ENCODE measurements around the gene FUT3. TPM values are rescaled to one million over a fixed set of nuclear protein-coding genes. Genes with fewer than 3 reads are reported as not detected.

FUT3 gene
- total and polyA plus RNA-seq, 9 of the 15 experiments (the other 6 are each of a cell fraction or from before 2014, with no cell fraction given): 0.09 TPM; not detected in 8

DNA sequence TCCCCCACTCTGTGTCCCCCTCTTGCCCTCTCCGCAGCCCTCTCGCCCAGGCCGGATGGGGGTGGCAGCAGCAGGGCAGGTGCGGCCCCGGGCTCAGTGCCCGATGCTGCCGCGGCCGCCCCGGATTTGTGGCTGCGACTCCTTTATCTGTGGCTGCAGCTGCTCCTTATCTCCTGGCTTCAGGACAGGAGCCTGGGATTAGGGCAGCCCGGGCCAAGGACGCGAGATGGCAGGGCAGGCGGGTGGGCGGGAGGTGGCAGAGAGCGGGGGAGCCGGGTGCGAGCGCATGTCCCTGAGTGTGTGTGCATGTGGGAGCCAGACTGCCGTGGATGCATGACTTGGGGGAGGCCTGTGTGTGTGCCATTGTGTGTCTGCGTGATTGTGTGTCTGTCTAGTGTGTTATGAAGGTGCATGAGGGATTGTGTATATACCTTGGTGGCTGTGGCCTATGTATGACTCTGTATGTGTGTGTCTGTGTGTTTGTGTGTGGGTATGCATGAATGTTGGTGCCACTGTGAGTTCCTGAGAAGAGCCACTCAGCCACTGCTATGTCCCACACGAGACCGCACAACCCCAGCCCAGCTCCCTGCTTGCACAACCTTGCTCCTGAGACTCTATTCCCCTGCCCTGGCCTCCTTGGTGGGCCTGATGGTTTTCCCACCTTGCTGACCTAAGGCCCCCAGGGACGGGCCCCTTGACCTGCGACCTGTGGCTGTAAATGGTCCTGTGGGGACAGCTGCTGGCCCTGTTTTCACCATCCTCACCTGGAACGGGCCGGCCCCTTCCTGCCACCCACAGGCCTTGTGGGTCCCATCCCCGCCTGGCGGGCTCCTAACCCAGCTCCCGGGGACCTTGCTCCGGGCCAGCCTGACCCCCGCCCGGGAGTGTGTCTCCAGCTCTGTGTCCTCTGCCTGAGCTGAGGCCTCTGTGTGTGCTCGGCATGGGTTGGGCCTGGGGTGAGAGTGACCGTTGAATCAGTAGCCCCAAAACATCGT is 51.7 kb downstream of the FUT3 start (continued):
- TF ChIP-seq, protein P1, sequence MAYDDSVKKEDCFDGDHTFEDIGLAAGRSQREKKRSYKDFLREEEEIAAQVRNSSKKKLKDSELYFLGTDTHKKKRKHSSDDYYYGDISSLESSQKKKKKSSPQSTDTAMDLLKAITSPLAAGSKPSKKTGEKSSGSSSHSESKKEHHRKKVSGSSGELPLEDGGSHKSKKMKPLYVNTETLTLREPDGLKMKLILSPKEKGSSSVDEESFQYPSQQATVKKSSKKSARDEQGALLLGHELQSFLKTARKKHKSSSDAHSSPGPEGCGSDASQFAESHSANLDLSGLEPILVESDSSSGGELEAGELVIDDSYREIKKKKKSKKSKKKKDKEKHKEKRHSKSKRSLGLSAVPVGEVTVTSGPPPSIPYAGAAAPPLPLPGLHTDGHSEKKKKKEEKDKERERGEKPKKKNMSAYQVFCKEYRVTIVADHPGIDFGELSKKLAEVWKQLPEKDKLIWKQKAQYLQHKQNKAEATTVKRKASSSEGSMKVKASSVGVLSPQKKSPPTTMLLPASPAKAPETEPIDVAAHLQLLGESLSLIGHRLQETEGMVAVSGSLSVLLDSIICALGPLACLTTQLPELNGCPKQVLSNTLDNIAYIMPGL (CRISPR knock-in tag; IDR thresholded peaks at IDR 0.05): no peak
- TF ChIP-seq MEF2D (tag; conservative IDR thresholded peaks at IDR 0.05; ENCODE audit: low read depth) (peak; percentile 77; the same call in 1 of the 2 replicates), CTBP1 (IDR thresholded peaks at IDR 0.05; ENCODE audit: borderline replicate concordance) (peak; percentile 97), NCOA1 (IDR thresholded peaks at IDR 0.05; ENCODE audit: low read depth) (peak; percentile 82), ZNF551 (CRISPR knock-in tag; IDR thresholded peaks at IDR 0.05) (no peak), RBM14 (IDR thresholded peaks at IDR 0.05; ENCODE audit: borderline replicate concordance, insufficient read depth, low read depth, low read length) (no peak), PRMT5 (CRISPR knock-in tag; IDR thresholded peaks at IDR 0.05) (no peak), ZNF785 (CRISPR knock-in tag; IDR thresholded peaks at IDR 0.05) (no peak), RCOR1 (IDR thresholded peaks at IDR 0.05; ENCODE audit: borderline replicate concordance in 1 of 2, low read depth in 2 of 2, low read length in 2 of 2) (peak; percentile 93 to 99), GATAD2B (IDR thresholded peaks at IDR 0.05; ENCODE audit: borderline replicate concordance) (no peak), ZNF253 (CRISPR knock-in tag; conservative IDR thresholded peaks at IDR 0.05) (no peak), CC2D1A (IDR thresholded peaks at IDR 0.05) (peak; percentile 75; the same call in 1 of the 2 replicates), KAT2B (IDR thresholded peaks at IDR 0.05; ENCODE audit: low read depth, low read length) (no peak), CCNT2 (IDR thresholded peaks at IDR 0.05; ENCODE audit: borderline replicate concordance, extremely low read depth, insufficient read length, low read depth, low read length) (peak; percentile 100), CAMTA2 (CRISPR knock-in tag; conservative IDR thresholded peaks at IDR 0.05) (no peak), ZNF655 (CRISPR knock-in tag; IDR thresholded peaks at IDR 0.05) (no peak), E2F3 (CRISPR knock-in tag; IDR thresholded peaks at IDR 0.05) (peak; percentile 84), FOXK1 (CRISPR knock-in tag; IDR thresholded peaks at IDR 0.05; ENCODE audit: borderline replicate concordance) (peak; percentile 89; the same call in 1 of the 2 replicates), FOS (IDR thresholded peaks at IDR 0.05; ENCODE audit: extremely low read depth, insufficient read length) (no peak), EP400 (IDR thresholded peaks at IDR 0.05) (peak; percentile 43; the same call in 1 of the 2 replicates)
- TF ChIP-seq, protein P2, sequence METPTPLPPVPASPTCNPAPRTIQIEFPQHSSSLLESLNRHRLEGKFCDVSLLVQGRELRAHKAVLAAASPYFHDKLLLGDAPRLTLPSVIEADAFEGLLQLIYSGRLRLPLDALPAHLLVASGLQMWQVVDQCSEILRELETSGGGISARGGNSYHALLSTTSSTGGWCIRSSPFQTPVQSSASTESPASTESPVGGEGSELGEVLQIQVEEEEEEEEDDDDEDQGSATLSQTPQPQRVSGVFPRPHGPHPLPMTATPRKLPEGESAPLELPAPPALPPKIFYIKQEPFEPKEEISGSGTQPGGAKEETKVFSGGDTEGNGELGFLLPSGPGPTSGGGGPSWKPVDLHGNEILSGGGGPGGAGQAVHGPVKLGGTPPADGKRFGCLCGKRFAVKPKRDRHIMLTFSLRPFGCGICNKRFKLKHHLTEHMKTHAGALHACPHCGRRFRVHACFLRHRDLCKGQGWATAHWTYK (CRISPR knock-in tag; IDR thresholded peaks at IDR 0.05): peak; percentile 96
- TF ChIP-seq, protein P3, sequence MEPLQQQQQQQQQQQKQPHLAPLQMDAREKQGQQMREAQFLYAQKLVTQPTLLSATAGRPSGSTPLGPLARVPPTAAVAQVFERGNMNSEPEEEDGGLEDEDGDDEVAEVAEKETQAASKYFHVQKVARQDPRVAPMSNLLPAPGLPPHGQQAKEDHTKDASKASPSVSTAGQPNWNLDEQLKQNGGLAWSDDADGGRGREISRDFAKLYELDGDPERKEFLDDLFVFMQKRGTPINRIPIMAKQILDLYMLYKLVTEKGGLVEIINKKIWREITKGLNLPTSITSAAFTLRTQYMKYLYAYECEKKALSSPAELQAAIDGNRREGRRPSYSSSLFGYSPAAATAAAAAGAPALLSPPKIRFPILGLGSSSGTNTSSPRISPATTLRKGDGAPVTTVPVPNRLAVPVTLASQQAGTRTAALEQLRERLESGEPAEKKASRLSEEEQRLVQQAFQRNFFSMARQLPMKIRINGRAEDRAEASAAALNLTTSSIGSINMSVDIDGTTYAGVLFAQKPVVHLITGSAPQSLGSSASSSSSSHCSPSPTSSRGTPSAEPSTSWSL (CRISPR knock-in tag; IDR thresholded peaks at IDR 0.05; ENCODE audit: borderline replicate concordance): 0 out of 2 replicates have a peak, but pooled peaks have one; percentile 10

Data from K562 (cell line).